ENCODE results near the gene MOSPD3. TPM values are rescaled to one million over a fixed set of nuclear protein-coding genes. Genes with fewer than 3 reads are reported as not detected.
"Not testable (repeated sequence)": the region's sequence is repeated elsewhere in the genome, so short reads cannot be mapped to it uniquely, and the experiment has no call there.

MOSPD3 gene
- polyA plus RNA-seq (ENCODE audit: insufficient read length in 10 of 10) = 10 to 100 TPM; 11.8 to 20.0 (median 15.8) TPM
- long read RNA-seq, donor 1, partial matches to known transcripts = 0 of 7 reads
- long read RNA-seq, donor 1, other reads (novel, unspliced or antisense) = 0 of 7 reads
- long read RNA-seq, donor 2, transcript MOSPD3-203 (5 exons, 1,191 nt) = major isoform, 8 of 11 reads
- long read RNA-seq, donor 2, partial matches to known transcripts = 0 of 11 reads
- long read RNA-seq, donor 2, other reads (novel, unspliced or antisense) = 0 of 11 reads
- long read RNA-seq, donor 3 = 0 reads
- long read RNA-seq, donor 4, transcript MOSPD3-203 (5 exons, 1,191 nt) = major isoform, 6 of 9 reads
- long read RNA-seq, donor 4, partial matches to known transcripts = 0 of 9 reads
- long read RNA-seq, donor 4, other reads (novel, unspliced or antisense) = 0 of 9 reads
- long read RNA-seq, donor 5, transcript MOSPD3-208 (3 exons, 571 nt) = minor isoform, 5 of 16 reads
- long read RNA-seq, donor 5, transcript MOSPD3-203 (5 exons, 1,191 nt) = major isoform, 10 of 16 reads
- long read RNA-seq, donor 5, partial matches to known transcripts = 0 of 16 reads
- long read RNA-seq, donor 5, other reads (novel, unspliced or antisense) = 0 of 16 reads
- long read RNA-seq, donor 6, transcript MOSPD3-203 (5 exons, 1,191 nt) = major isoform, 8 of 13 reads
- long read RNA-seq, donor 6, partial matches to known transcripts = 0 of 13 reads
- long read RNA-seq, donor 6, other reads (novel, unspliced or antisense) = 0 of 13 reads
- long read RNA-seq, donor 7, partial matches to known transcripts = 0 of 2 reads
- long read RNA-seq, donor 7, other reads (novel, unspliced or antisense) = 0 of 2 reads
- long read RNA-seq, donor 8, transcript MOSPD3-203 (5 exons, 1,191 nt) = major isoform, 5 of 9 reads
- long read RNA-seq, donor 8, partial matches to known transcripts = 0 of 9 reads
- long read RNA-seq, donor 8, other reads (novel, unspliced or antisense) = 0 of 9 reads
- long read RNA-seq, donor 9, partial matches to known transcripts = 0 of 1 reads
- long read RNA-seq, donor 9, other reads (novel, unspliced or antisense) = 0 of 1 reads

DNA sequence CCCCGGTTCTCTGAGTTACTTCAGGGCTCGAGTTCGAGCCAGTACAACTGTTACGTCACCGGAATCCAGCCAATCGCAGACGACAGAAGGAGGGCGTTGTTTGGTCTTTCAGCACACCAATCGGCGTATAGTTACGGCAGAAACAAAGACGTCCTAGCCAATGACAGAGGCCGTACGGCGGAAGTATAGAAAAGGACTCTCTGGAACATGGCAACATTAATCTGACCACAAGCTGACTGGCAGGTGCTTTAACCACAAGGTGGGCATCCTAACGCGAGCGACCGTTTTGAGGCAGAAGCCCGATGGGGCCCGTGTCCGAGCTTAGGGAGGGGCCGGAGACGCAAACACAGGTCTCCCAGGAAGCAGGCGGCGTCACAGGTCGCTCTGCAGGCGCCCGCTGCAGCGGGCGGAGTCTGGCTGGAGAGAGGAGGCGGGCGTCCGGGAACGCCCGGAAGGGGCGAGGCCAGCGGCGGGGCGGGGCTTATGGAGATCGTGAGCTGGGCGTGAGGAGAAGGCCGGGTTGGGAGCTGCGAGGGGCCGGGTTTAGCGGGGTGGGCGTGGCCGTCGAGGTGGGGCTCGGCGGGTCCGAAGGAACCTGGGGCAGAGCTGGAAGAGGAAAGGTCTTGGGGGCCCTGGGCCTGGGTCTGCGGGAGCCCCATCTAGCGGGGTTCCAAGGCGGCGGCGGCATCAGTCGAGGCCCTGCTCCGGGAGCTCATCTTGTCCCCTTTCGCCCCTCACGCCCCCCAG is at the start of gene MOSPD3:
Gene MOSPD3 (plus strand): TSS at position 558 of the 747 bp plus-strand sequence. CDS start 252 bp downstream, outside the sequence.
- DNase-seq = peak; percentile 99 to 100 (median 100)

GRCh38 chr7:100563100-100563564 is 49.2 kb upstream of the MOSPD3 start:
- no peak for DNase-seq

DNA sequence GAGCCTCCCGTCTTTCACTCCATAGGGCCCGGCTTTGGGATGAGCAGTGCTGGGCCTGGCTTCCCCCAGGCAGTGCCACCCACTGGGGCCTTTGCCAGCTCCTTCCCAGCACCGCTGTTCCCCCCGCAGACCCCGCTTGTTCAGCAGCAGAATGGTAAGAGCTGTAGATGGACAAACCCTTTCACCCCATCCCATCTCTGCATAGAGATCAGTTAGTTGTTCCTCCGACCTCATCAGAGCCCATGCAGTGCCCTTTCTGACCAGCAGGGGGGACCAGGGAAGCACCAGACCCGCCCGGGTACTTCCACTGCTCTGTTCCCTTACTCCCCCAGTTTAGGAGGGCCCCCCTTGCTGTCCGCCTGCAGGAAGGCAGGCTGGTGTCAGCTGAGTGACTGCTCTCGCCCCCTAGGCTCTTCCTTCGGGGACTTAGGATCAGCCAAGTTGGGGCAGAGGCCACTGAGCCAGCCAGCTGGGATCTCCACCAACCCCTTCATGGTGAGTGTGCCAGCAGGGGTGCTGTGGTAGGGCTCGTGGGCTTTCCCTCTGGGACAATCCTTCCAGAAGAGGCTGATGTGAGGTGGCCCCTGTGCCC is 48.4 kb upstream of the MOSPD3 start:
- DNase-seq = peak in 1 of 3 donors; percentile 82

GRCh38 chr7:100564405-100564804 is 47.9 kb upstream of the MOSPD3 start:
- DNase-seq = not testable (repeated sequence)

GRCh38 chr7:100565133-100565571 is 47.2 kb upstream of the MOSPD3 start:
- no peak for DNase-seq

- DNase-seq = no peak
These were observed 46.3 kb upstream of the MOSPD3 start for GRCh38 chr7:100566018-100566531.

GRCh38 chr7:100567031-100567730 is 45.2 kb upstream of the MOSPD3 start:
- no peak for DNase-seq

DNA sequence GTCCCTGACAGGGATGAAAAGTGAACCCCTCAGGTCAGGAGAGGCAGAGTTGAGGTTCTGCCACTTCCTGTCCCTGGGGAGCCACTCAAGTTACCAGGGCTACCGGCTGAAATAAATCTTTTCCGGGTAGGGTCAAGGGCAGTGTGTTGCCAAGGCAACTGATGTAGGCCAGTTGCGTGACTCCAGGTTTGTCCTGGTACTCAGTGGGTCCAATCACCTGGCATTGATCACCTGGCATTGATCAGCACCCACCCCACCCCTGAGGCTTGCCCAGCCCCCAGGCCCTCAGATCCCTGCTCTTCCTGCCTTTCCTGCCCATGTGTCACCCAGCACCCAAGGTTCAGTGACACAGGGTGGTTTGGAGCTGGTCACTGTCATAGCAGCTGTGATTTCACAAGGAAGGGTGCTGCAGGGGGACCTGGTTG is 44.6 kb upstream of the MOSPD3 start:
- DNase-seq = no peak

DNA sequence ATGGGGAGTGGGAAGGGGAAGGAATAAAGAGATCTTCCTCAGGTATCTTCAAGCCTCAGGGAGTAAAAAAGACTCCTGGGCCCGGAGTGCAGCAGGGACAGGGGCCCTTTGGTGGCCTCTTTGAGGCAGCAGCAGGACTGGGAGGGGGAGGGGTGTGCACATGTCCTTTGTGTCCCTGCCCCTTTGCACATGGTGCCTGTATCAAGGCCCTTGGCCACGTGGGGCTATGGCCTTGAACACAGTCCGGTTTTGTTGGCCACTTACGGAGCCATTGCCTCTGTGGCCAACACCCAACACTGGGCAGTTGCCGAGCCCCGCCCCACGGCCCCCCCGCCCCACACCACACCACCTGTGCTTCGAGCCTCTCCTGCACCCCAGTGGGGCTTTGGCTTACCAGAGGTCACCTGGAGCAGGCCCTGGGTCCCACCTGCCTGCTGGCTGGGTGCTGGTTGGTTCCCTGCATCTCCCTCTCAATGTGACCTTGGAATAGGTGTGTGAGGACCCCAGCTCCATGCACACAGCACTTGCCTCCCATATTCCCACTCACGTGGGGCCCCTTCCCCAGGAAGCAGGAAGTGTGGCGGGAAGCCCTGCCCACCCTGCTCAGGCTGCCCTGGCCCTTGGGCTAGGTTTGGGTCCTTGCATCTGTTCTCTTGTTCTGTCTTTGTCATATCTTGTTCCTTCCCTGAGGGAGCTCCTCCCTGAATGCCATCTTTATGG is 44.0 kb upstream of the MOSPD3 start:
- DNase-seq = no peak

- peak in 1 of 3 donors; percentile 69 for DNase-seq
These were observed 43.2 kb upstream of the MOSPD3 start for GRCh38 chr7:100568896-100569844.

- no peak for DNase-seq
These were observed 41.1 kb upstream of the MOSPD3 start for GRCh38 chr7:100570954-100571828.

- DNase-seq = no peak
These were observed 40.6 kb upstream of the MOSPD3 start for GRCh38 chr7:100571829-100572116.

GRCh38 chr7:100572281-100572948 is 39.9 kb upstream of the MOSPD3 start:
- no peak for DNase-seq

- DNase-seq = no peak
These were observed 39.2 kb upstream of the MOSPD3 start for GRCh38 chr7:100572949-100573675.

GRCh38 chr7:100573691-100574361 is 38.5 kb upstream of the MOSPD3 start, which contains the start of gene SAP25:
TSS of gene SAP25 (minus strand) at chr7:100573900. CDS start at chr7:100573742, 158 bp downstream.
- DNase-seq = no peak
